ENCODE results near the gene UGT1A9.

The UGT1A9 gene

GRCh38 chr2:233658610-233659009 lies 13.1 kb upstream of the UGT1A9 start:
- TF ChIP-seq CTCF (IDR thresholded peaks at IDR 0.05): no peak
- Mint-ChIP-seq H3K4me1 (no peaks in the 10 kb centered on the region), H3K9me3 (peaks cover 4% of the 10 kb centered on the region), H3K27me3 (ENCODE audit: low read depth, poor library complexity) (peaks cover 24% of the 10 kb centered on the region), H3K4me3 (no peak overlapping the region), H3K27ac (no peak overlapping the region), H3K36me3 (ENCODE audit: low read depth) (no peaks in the 10 kb centered on the region)
- no peak for DNase-seq

- TF ChIP-seq CTCF (IDR thresholded peaks at IDR 0.05): no peak
- H3K27ac Mint-ChIP-seq: no peak overlapping the region
- H3K4me3 Mint-ChIP-seq: no peak overlapping the region
- peaks cover 14% of the 10 kb centered on the region for H3K27me3 Mint-ChIP-seq (ENCODE audit: low read depth, poor library complexity)
- H3K9me3 Mint-ChIP-seq: peaks cover 15% of the 10 kb centered on the region
- no peaks in the 10 kb centered on the region for H3K36me3 Mint-ChIP-seq (ENCODE audit: low read depth)
- H3K4me1 Mint-ChIP-seq: no peaks in the 10 kb centered on the region
- no peak for DNase-seq
Observed at GRCh38 chr2:233663911-233664310, 7.8 kb upstream of the UGT1A9 start.

- no peak for TF ChIP-seq CTCF (IDR thresholded peaks at IDR 0.05)
- Mint-ChIP-seq H3K36me3 (ENCODE audit: low read depth) (no peaks in the 10 kb centered on the region), H3K9me3 (peaks cover 17% of the 10 kb centered on the region), H3K27me3 (ENCODE audit: low read depth, poor library complexity) (peaks cover 16% of the 10 kb centered on the region), H3K4me3 (no peak overlapping the region), H3K4me1 (no peaks in the 10 kb centered on the region), H3K27ac (no peak overlapping the region)
- DNase-seq: no peak
Observed at GRCh38 chr2:233668605-233669260, 3.0 kb upstream of the UGT1A9 start.

- peaks cover 14% of the 10 kb centered on the region for H3K9me3 Mint-ChIP-seq
- peaks cover 16% of the 10 kb centered on the region for H3K27me3 Mint-ChIP-seq (ENCODE audit: low read depth, poor library complexity)
- H3K4me1 Mint-ChIP-seq: peaks cover 9% of the 10 kb centered on the region
- H3K4me3 Mint-ChIP-seq: no peak overlapping the region
- no peak for DNase-seq
- no peak overlapping the region for H3K27ac Mint-ChIP-seq
- no peaks in the 10 kb centered on the region for H3K36me3 Mint-ChIP-seq (ENCODE audit: low read depth)
- no peak for TF ChIP-seq CTCF (IDR thresholded peaks at IDR 0.05)
Observed at GRCh38 chr2:233672886-233673285, 1.2 kb downstream of the UGT1A9 start.

- Mint-ChIP-seq H3K4me3 (no peak overlapping the region), H3K4me1 (peaks cover 9% of the 10 kb centered on the region), H3K27me3 (ENCODE audit: low read depth, poor library complexity) (peaks cover 16% of the 10 kb centered on the region), H3K27ac (no peak overlapping the region), H3K36me3 (ENCODE audit: low read depth) (no peaks in the 10 kb centered on the region), H3K9me3 (peaks cover 5% of the 10 kb centered on the region)
- no peak for TF ChIP-seq CTCF (IDR thresholded peaks at IDR 0.05)
- DNase-seq: no peak
Observed at GRCh38 chr2:233673896-233674295, 2.2 kb downstream of the UGT1A9 start.

GRCh38 chr2:233674314-233674713 lies 2.6 kb downstream of the UGT1A9 start:
- peaks cover 9% of the 10 kb centered on the region for H3K4me1 Mint-ChIP-seq
- peaks cover 16% of the 10 kb centered on the region for H3K27me3 Mint-ChIP-seq (ENCODE audit: low read depth, poor library complexity)
- no peak overlapping the region for H3K4me3 Mint-ChIP-seq
- no peak overlapping the region for H3K27ac Mint-ChIP-seq
- H3K9me3 Mint-ChIP-seq: peaks cover 5% of the 10 kb centered on the region
- H3K36me3 Mint-ChIP-seq (ENCODE audit: low read depth): no peaks in the 10 kb centered on the region
- no peak for DNase-seq
- no peak for TF ChIP-seq CTCF (IDR thresholded peaks at IDR 0.05)
